Measurements from ENCODE around the gene ATXN7L3B.

GRCh38 chr12:74491374-74491773, 46.3 kb upstream of the ATXN7L3B start:
- TF ChIP-seq CTCF (IDR thresholded peaks at IDR 0.05; ENCODE audit: insufficient read depth, low read length) (no peak), REST (IDR thresholded peaks at IDR 0.05; ENCODE audit: insufficient replicate concordance, low read depth) (no peak), POLR2AphosphoS5 (IDR thresholded peaks at IDR 0.05; ENCODE audit: low read depth) (no peak), GABPA (IDR thresholded peaks at IDR 0.05; ENCODE audit: low read depth) (no peak)

Measured in HL-60 (cell line).